Suprapubic skin (tissue), 4 donors: ENCODE measurements around the gene RPS6KA2. TPM values are rescaled to one million over a fixed set of nuclear protein-coding genes. Genes with fewer than 3 reads are reported as not detected.

Source experiments
- DNase-seq, 2 donors: peaks; one replicate each; pipeline ENCODE4 v3.0.0-alpha.2; 2019; ENCODE audit warnings: low spot score in 2 of 2
- H3K27ac ChIP-seq: fragments of 200-600 bp; sonication (generic); one replicate; pipeline ENCODE4 v1.5.1; 2019
- H3K27me3 ChIP-seq: fragments of 200-600 bp; sonication (generic); one replicate; pipeline ENCODE4 v1.5.1; 2019
- H3K36me3 ChIP-seq: fragments of 200-600 bp; sonication (generic); one replicate; pipeline ENCODE4 v1.5.1; 2019
- H3K4me1 ChIP-seq: fragments of 200-600 bp; sonication (generic); one replicate; pipeline ENCODE4 v1.5.1; 2019
- H3K4me3 ChIP-seq: fragments of 200-600 bp; sonication (generic); one replicate; pipeline ENCODE4 v1.5.1; 2019; ENCODE audit warnings: mild to moderate bottlenecking
- H3K9me3 ChIP-seq: fragments of 200-600 bp; sonication (generic); one replicate; pipeline ENCODE4 v1.5.1; 2019
- CTCF ChIP-seq, 2 donors: fragments of 200-600 bp in 1 of 2; fragments of 450-650 bp in 1 of 2; sonication (generic) in 1 of 2; IDR thresholded peaks; one replicate each; pipeline ENCODE4 v1.5.1; 2016 to 2019; ENCODE audit warnings: antibody characterized with exemption in 2 of 2, mild to moderate bottlenecking in 1 of 2, moderate library complexity in 1 of 2
- EP300 ChIP-seq: sonication (generic); formaldehyde crosslinking; IDR thresholded peaks from one replicate; pipeline ENCODE4 v1.6.1; 2017; ENCODE audit warnings: antibody characterized with exemption
- POLR2A ChIP-seq, 2 donors: fragments of 450-650 bp; IDR thresholded peaks; one replicate each; pipeline ENCODE4 v1.6.1; 2017; ENCODE audit warnings: antibody characterized with exemption in 2 of 2, mild to moderate bottlenecking in 2 of 2, moderate library complexity in 2 of 2
- POLR2AphosphoS5 ChIP-seq, 3 donors: sonication (generic); formaldehyde crosslinking; IDR thresholded peaks; one replicate each; pipeline ENCODE4 v1.6.1; 2017; ENCODE audit warnings: antibody characterized with exemption in 3 of 3
- WGBS: methylation state at CpG from one replicate; pipeline ENCODE4 v1.1.5; 2018; 5-methylcytosine and 5-hydroxymethylcytosine counted together
- total RNA-seq, 4 donors: library from RNA; depleted of rRNA; stranded (reverse); fragments of >200 nt; gene quantifications; one replicate each; pipeline ENCODE4 v1.1.0, GENCODE V29; 2016

Gene RPS6KA2
- total RNA-seq, 4 donors from 2014 or later: 24.2 to 38.5 (median 32.3) TPM

GRCh38 chr6:166560222-166560621 lies 66.8 kb downstream of the RPS6KA2 start:
- H3K27me3 ChIP-seq: no peaks in the 10 kb centered on the region
- DNase-seq: no peak
- H3K27ac ChIP-seq: no peak overlapping the region
- H3K4me1 ChIP-seq: peaks cover 38% of the 10 kb centered on the region
- H3K4me3 ChIP-seq: no peak overlapping the region
- 98% methylated on average over 3 of the region's 3 CpGs for WGBS
- TF ChIP-seq POLR2A (IDR thresholded peaks at IDR 0.05) (no peak), POLR2AphosphoS5 (IDR thresholded peaks at IDR 0.05) (no peak), EP300 (no peak), CTCF (IDR thresholded peaks at IDR 0.05) (no peak)
- H3K9me3 ChIP-seq: no peaks in the 10 kb centered on the region
- no peaks in the 10 kb centered on the region for H3K36me3 ChIP-seq

DNA sequence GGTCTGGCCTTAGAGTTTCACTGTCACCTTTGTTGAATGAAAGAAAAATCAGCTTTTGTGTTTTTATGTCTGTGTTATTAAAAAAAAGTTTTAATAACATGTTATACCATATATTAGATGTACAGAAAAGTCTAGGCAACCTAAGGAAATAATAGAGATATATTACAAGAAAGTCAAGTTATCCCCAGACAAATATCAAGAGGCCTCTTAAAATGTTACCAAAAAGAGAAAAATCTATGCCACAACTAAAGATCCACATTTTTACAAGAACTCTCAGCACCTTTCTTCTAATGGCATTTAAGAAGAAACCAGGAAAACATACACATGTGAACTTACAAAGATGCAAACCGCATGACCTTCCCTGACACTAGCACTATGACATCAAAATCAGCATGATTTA lies 67.4 kb downstream of the RPS6KA2 start:
- WGBS: 100% methylated on average over 1 of the region's 1 CpG
- no peaks in the 10 kb centered on the region for H3K36me3 ChIP-seq
- TF ChIP-seq POLR2A (IDR thresholded peaks at IDR 0.05): no peak
- TF ChIP-seq CTCF (IDR thresholded peaks at IDR 0.05): no peak
- no peak for TF ChIP-seq EP300
- TF ChIP-seq POLR2AphosphoS5 (IDR thresholded peaks at IDR 0.05): no peak
- no peak overlapping the region for H3K4me3 ChIP-seq
- peaks cover 43% of the 10 kb centered on the region for H3K4me1 ChIP-seq
- no peaks in the 10 kb centered on the region for H3K27me3 ChIP-seq
- DNase-seq: no peak
- H3K9me3 ChIP-seq: no peaks in the 10 kb centered on the region
- no peak overlapping the region for H3K27ac ChIP-seq

- Histone ChIP-seq H3K9me3 (no peaks in the 10 kb centered on the region), H3K27ac (no peak overlapping the region), H3K4me1 (peaks cover 47% of the 10 kb centered on the region), H3K4me3 (no peak overlapping the region), H3K27me3 (no peaks in the 10 kb centered on the region), H3K36me3 (no peaks in the 10 kb centered on the region)
- no peak for DNase-seq
- WGBS: 87% methylated on average over 5 of the region's 5 CpGs
- TF ChIP-seq POLR2A (IDR thresholded peaks at IDR 0.05) (no peak), POLR2AphosphoS5 (IDR thresholded peaks at IDR 0.05) (no peak), EP300 (no peak), CTCF (IDR thresholded peaks at IDR 0.05) (no peak)
Observed at GRCh38 chr6:166559211-166559610, 67.8 kb downstream of the RPS6KA2 start.

- Histone ChIP-seq H3K36me3 (no peaks in the 10 kb centered on the region), H3K27ac (no peak overlapping the region), H3K27me3 (no peaks in the 10 kb centered on the region), H3K4me3 (no peak overlapping the region), H3K4me1 (peaks cover 54% of the 10 kb centered on the region), H3K9me3 (no peaks in the 10 kb centered on the region)
- no peak for DNase-seq
- WGBS: 90% methylated on average over 12 of the region's 12 CpGs
- TF ChIP-seq CTCF (IDR thresholded peaks at IDR 0.05) (no peak), POLR2AphosphoS5 (IDR thresholded peaks at IDR 0.05) (no peak), POLR2A (IDR thresholded peaks at IDR 0.05) (no peak)
Observed at GRCh38 chr6:166558156-166559005, 68.7 kb downstream of the RPS6KA2 start.

DNA sequence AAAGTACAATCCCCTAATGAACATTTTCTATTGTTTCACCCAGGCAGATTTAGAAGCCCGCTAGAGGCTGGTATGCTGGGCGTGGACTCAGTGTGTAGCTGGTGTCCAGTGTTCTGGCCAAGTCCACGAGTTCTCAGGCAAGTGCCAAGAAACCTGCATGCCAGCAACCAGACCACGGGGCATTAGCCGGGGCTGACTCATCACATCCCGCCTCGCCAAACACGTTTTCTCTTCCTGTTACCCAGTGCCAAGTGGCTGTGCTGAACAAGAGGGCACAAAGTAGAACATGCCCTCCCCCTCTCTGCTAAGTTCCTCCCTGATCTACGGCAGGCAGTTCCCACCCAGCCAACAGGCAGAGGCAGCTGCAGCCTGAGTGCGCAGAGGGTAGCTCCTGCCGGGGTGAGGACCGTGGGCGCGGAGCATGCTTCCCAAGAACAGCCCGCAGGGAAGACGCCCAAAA lies 70.2 kb downstream of the RPS6KA2 start:
- Histone ChIP-seq H3K9me3 (no peaks in the 10 kb centered on the region), H3K27me3 (no peaks in the 10 kb centered on the region), H3K4me1 (peaks cover 56% of the 10 kb centered on the region), H3K36me3 (no peaks in the 10 kb centered on the region), H3K27ac (peak overlapping the region; percentile 83), H3K4me3 (peak overlapping the region; percentile 28)
- WGBS: 32% methylated on average over 11 of the region's 16 CpGs
- TF ChIP-seq EP300 (no peak), CTCF (IDR thresholded peaks at IDR 0.05) (no peak), POLR2A (IDR thresholded peaks at IDR 0.05) (peak in 1 of 2 donors; percentile 13), POLR2AphosphoS5 (IDR thresholded peaks at IDR 0.05) (peak; percentile 63 to 92 (median 70))
- DNase-seq: peak; percentile 93 to 96
